ENCODE data around the gene ST6GALNAC6. TPM values are rescaled to one million over a fixed set of nuclear protein-coding genes. Genes with fewer than 3 reads are reported as not detected.

The ST6GALNAC6 gene
- total and polyA plus RNA-seq, 12 donors = 32.8 to 52.0 (median 42.5) TPM

GRCh38 chr9:127915801-127916719 is 16.7 kb upstream of the ST6GALNAC6 start:
- ATAC-seq (peak in 6 of 8 donors; percentile 1 to 29 (median 6)), DNase-seq (no peak)
- Histone ChIP-seq H3K4me3 (peak overlapping the region; percentile 64 to 96 (median 76)), H3K27ac (peak overlapping the region in 9 of 10 donors; percentile 40 to 79 (median 77)), H3K9me3 (no peaks in the 10 kb centered on the region), H3K27me3 (no peaks in the 10 kb centered on the region), H3K4me1 (peaks cover 7 to 53% (median 41%) of the 10 kb centered on the region in 9 donors), H3K36me3 (peaks cover 0 to 39% (median 10%) of the 10 kb centered on the region in 9 donors)
- intact Hi-C loops (cut with DNase I) = loop anchor here in 8 of 10 donors (2.0 to 10.0 kb wide), 9 partner anchors 17 to 179 kb away; partner anchors contain the start of genes CDK9 (in 2 of the 8), AK1 (in 1 of the 8), FPGS (in 1 of the 8) and ST6GALNAC6 (in 1 of the 8)
- TF ChIP-seq, protein P1, sequence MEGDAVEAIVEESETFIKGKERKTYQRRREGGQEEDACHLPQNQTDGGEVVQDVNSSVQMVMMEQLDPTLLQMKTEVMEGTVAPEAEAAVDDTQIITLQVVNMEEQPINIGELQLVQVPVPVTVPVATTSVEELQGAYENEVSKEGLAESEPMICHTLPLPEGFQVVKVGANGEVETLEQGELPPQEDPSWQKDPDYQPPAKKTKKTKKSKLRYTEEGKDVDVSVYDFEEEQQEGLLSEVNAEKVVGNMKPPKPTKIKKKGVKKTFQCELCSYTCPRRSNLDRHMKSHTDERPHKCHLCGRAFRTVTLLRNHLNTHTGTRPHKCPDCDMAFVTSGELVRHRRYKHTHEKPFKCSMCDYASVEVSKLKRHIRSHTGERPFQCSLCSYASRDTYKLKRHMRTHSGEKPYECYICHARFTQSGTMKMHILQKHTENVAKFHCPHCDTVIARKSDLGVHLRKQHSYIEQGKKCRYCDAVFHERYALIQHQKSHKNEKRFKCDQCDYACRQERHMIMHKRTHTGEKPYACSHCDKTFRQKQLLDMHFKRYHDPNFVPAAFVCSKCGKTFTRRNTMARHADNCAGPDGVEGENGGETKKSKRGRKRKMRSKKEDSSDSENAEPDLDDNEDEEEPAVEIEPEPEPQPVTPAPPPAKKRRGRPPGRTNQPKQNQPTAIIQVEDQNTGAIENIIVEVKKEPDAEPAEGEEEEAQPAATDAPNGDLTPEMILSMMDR (IDR thresholded peaks at IDR 0.05) = no peak
- WGBS, 2 donors = 28 to 31% methylated on average over 27 of the region's 27 CpGs

- intact Hi-C loops (cut with DNase I) = loop anchor here in 8 of 10 donors (5.0 to 10.0 kb wide), 7 partner anchors 38 to 178 kb away; partner anchors contain the start of genes CDK9 (in 2 of the 8), AK1 (in 1 of the 8), FPGS (in 1 of the 8) and TOR2A (in 1 of the 8)
- Histone ChIP-seq H3K4me3 (peak overlapping the region in 7 of 10 donors; percentile 67 to 96 (median 78)), H3K9me3 (no peaks in the 10 kb centered on the region), H3K27me3 (no peaks in the 10 kb centered on the region), H3K27ac (peak overlapping the region in 5 of 10 donors; percentile 7 to 75 (median 31)), H3K36me3 (peaks cover 0 to 46% (median 11%) of the 10 kb centered on the region in 9 donors), H3K4me1 (peaks cover 7 to 55% (median 41%) of the 10 kb centered on the region in 9 donors)
- DNase-seq (no peak), ATAC-seq (no peak)
- TF ChIP-seq, protein P1 (IDR thresholded peaks at IDR 0.05) = no peak
- WGBS, 2 donors = 79 to 90% methylated on average over 5 of the region's 5 CpGs
Observed at GRCh38 chr9:127915325-127915752, 15.9 kb upstream of the ST6GALNAC6 start.

GRCh38 chr9:127913682-127914081 is 14.3 kb upstream of the ST6GALNAC6 start:
- WGBS, 2 donors = 96 to 99% methylated on average over 11 of the region's 11 CpGs
- no peak for DNase-seq
- intact Hi-C loops (cut with DNase I) = loop anchor here in 3 of 10 donors (5.0 to 10.0 kb wide), 3 partner anchors 109 to 129 kb away; partner anchors contain the start of genes CDK9 (in 1 of the 3) and FPGS (in 1 of the 3)
- Histone ChIP-seq H3K9me3 (no peaks in the 10 kb centered on the region), H3K27me3 (no peaks in the 10 kb centered on the region), H3K27ac (no peak overlapping the region), H3K36me3 (peaks cover 0 to 61% (median 18%) of the 10 kb centered on the region in 9 donors), H3K4me1 (peaks cover 6 to 42% (median 34%) of the 10 kb centered on the region in 9 donors), H3K4me3 (no peak overlapping the region)
- TF ChIP-seq, protein P1 (IDR thresholded peaks at IDR 0.05) = no peak
- ATAC-seq = no peak

GRCh38 chr9:127912882-127913281 is 13.5 kb upstream of the ST6GALNAC6 start:
- Histone ChIP-seq H3K4me1 (peaks cover 4 to 34% (median 26%) of the 10 kb centered on the region in 9 donors), H3K27ac (no peak overlapping the region), H3K36me3 (peaks cover 0 to 69% (median 23%) of the 10 kb centered on the region in 9 donors), H3K9me3 (no peaks in the 10 kb centered on the region), H3K4me3 (no peak overlapping the region), H3K27me3 (no peaks in the 10 kb centered on the region)
- intact Hi-C loops (cut with DNase I) = loop anchor here in 3 of 10 donors (5.0 to 10.0 kb wide), 3 partner anchors 108 to 128 kb away; partner anchors contain the start of genes CDK9 (in 1 of the 3) and FPGS (in 1 of the 3)
- 93 to 99% methylated on average over 5 of the region's 5 CpGs for WGBS, 2 donors
- TF ChIP-seq, protein P1 (IDR thresholded peaks at IDR 0.05) = no peak
- ATAC-seq (no peak), DNase-seq (no peak)
